ENCODE measurements around the gene DHX35.

DHX35 gene

DNA sequence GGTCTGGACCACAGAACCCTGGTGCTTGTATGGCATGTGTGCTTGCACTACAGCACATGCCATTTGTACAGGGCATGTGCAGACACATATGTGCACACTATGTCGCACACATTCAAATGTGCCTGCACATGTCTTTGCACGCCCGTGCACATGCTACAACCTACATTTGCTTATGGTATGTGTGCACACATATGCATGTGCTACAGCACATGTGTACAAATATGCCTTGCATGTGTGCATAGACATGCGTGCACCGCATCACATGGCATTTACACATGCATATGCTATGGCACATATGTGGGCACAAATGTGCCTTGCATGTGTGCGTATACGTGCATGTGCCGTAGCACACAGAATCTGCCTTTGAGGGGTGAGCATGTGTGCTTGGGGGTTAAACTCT is 90.5 kb downstream of the DHX35 start:
- TF ChIP-seq, protein P1, sequence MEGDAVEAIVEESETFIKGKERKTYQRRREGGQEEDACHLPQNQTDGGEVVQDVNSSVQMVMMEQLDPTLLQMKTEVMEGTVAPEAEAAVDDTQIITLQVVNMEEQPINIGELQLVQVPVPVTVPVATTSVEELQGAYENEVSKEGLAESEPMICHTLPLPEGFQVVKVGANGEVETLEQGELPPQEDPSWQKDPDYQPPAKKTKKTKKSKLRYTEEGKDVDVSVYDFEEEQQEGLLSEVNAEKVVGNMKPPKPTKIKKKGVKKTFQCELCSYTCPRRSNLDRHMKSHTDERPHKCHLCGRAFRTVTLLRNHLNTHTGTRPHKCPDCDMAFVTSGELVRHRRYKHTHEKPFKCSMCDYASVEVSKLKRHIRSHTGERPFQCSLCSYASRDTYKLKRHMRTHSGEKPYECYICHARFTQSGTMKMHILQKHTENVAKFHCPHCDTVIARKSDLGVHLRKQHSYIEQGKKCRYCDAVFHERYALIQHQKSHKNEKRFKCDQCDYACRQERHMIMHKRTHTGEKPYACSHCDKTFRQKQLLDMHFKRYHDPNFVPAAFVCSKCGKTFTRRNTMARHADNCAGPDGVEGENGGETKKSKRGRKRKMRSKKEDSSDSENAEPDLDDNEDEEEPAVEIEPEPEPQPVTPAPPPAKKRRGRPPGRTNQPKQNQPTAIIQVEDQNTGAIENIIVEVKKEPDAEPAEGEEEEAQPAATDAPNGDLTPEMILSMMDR (conservative IDR thresholded peaks at IDR 0.05) = no peak
- no peak overlapping the region for H3K27ac ChIP-seq

DNA sequence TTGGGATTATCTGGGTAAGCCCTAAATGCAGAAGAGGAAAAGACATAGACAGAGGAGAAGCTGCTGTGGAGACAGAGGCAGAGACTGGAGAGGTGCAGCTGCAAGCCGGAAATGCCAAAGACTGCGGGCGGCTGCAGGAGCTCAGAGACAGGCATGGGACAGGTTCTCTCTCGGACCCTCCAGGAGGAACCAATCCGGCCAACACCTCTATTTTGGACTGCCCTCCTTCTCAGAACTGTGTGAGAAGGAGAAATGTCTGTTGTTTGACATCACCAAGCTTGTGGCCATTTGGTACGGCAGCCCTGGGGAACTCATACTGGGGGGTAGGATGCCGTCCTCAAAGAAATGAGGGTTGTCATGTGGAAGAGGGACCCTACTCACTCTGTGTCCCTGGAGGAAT is 95.0 kb downstream of the DHX35 start:
- TF ChIP-seq, protein P1 (conservative IDR thresholded peaks at IDR 0.05) = no peak
- no peak overlapping the region for H3K27ac ChIP-seq

DNA sequence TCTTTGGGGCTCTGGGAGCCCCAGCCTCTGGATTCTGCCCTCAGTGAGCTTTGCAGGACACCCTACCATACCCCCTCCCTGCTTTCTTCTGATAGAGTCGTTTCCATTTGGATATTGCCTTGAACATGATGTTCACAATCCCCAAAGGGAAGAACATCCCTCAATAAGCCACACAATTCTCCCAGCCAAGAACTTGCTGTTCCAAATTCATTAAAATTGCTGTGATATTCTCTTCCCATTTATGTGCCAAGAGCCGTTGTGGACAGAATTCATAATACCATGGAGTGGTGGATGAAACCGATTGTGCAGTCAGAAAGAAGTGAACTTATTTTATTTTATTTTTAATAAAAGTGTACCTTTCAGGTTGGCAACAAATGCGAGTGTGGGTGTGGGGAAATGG is 95.8 kb downstream of the DHX35 start:
- TF ChIP-seq, protein P1 (conservative IDR thresholded peaks at IDR 0.05) = no peak
- no peak overlapping the region for H3K27ac ChIP-seq

DNA sequence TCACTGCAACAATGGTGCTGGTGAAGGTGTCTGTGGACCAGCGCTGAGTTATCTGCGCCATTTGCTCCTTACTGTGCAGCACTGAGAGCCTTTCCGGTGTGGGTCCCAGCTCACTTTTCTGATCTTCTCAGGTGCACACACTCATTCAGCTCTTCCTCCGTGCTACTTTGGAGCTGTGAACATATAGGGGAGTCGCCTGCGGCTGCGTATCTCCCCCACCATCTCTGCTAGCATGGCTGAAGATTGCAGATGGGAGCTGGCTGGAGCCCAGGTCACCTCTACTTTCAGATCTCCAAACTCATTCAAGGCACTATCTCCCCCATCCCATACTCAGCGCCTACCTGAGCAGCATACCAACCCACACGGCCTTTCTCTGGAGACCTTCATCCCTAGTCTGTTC is 96.9 kb downstream of the DHX35 start:
- H3K27ac ChIP-seq = no peak overlapping the region
- TF ChIP-seq, protein P1 (conservative IDR thresholded peaks at IDR 0.05) = no peak

DNA sequence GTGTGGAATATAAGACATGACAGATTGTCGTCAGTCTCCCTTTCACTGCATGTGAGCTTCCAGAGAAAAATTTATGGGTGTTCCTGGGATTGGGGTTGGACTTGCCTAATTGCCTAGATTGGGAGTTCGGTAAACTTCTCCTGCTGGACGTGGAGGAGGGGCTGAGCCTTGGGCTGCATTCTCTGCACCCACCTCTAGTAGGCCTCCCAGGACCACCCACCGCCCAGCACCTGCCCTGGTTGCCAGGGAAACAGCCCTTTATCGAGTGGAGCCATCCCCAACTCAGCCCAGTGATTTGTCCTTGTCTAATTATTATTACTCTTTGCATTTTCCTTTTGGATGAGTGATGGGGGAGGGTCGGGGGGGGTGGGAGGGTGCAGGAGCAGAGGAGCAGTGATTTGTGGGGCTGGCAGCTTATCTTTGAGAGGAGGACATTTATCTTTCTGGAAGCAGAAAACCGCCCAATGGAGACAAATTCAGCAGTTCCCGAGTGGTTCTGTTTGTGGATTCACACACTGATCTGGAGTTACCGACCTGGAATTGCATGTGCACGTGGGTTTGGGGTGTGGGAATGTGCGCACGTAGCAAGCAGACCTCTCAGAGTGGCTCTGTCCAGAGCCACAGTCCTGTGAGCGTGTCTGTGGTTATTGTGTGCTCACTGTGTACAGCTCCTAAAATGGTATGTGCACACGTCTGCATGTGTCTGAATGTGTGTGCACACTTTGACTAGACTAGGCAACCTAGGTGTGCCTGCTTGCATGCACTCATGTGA is 104.5 kb downstream of the DHX35 start:
- TF ChIP-seq, protein P1 (conservative IDR thresholded peaks at IDR 0.05) = no peak
- H3K27ac ChIP-seq = no peak overlapping the region

DNA sequence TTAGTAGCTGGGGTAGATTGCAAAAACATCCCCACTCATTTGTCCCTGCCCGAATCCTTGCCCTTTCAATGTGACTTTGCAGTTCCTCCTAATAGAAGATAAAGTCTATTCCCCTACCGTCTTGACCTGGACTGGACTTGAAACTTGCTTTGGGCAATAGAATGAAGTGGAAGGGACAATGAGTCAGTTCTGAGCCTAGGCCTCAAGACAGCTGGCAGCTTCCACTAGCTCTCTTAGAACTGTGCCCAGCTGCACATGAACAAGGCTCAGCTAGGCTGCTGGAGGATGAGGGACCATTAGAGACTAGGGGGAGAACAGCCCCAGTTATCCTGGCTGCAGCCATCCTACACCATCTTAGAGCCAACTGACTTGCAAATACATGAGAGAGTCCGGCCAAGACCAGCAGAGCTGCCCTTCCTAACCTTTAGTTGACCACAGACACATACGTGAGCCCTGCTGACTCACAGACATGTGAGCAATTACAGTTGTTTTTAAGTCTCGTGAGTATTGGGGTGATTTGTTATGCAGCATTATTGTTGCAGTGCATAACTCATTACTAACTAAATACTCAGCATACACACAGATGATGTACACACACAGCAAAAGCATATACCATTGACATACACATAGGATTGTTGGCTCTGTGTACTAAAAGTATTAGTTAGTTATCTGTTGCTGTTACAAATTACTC is 105.5 kb downstream of the DHX35 start:
- no peak overlapping the region for H3K27ac ChIP-seq
- TF ChIP-seq, protein P1 (conservative IDR thresholded peaks at IDR 0.05) = no peak

DNA sequence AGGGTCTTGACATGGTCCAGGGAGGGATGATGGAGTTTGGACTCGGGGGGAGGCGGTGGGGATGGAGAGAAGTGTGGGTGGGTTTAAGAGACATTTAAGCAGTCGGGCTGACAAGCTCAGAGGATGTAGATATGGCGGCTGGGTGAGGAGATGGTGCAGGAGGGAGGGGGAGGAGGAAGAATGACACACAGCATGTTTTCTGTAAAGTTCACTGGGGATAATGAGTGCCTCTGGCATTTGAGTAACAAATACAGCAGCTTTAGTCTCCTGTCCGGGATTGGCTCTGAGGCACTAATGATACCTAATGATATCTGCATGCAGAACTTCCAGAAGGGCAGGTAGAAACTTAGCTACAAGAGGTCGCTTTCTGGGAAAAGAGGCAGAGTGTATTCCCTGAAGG is 107.8 kb downstream of the DHX35 start:
- H3K27ac ChIP-seq = no peak overlapping the region
- TF ChIP-seq, protein P1 (conservative IDR thresholded peaks at IDR 0.05) = no peak
